WTC11 (cell line): Measurements from ENCODE around the gene COMMD7.

Experiments used
- AFF4 ChIP-seq: sonication (generic); formaldehyde crosslinking; IDR thresholded peaks from 2 replicates; pipeline ENCODE4 v1.8.1; 2023; ENCODE audit warnings: mild to moderate bottlenecking, missing genetic modification reagents, borderline replicate concordance
- CTCF ChIP-seq: fragments of 200-600 bp; IDR thresholded peaks from 2 replicates; pipeline ENCODE4 v1.8.0; 2022; ENCODE audit warnings: antibody characterized with exemption

GRCh38 chr20:32779500-32780211, 36.4 kb upstream of the COMMD7 start:
- TF ChIP-seq AFF4 (CRISPR knock-in tag) (no peak), CTCF (no peak)
